Ovary (tissue), 3 donors: ENCODE data around the gene SLMAP.

Source experiments
- CTCF ChIP-seq, 3 donors: fragments of 450-650 bp in 2 of 3; fragments of 200-600 bp in 1 of 3; IDR thresholded peaks; one replicate each; pipeline versions ENCODE4 v1.5.1 to v1.8.0; 2016 to 2022; ENCODE audit warnings: antibody characterized with exemption in 3 of 3, mild to moderate bottlenecking in 1 of 3
- POLR2A ChIP-seq: fragments of 450-650 bp; IDR thresholded peaks from one replicate; pipeline ENCODE4 v1.6.1; 2017; ENCODE audit warnings: antibody characterized with exemption, mild to moderate bottlenecking, moderate library complexity
- donor health status: DM: no; HTN: no; CAD: no.

DNA sequence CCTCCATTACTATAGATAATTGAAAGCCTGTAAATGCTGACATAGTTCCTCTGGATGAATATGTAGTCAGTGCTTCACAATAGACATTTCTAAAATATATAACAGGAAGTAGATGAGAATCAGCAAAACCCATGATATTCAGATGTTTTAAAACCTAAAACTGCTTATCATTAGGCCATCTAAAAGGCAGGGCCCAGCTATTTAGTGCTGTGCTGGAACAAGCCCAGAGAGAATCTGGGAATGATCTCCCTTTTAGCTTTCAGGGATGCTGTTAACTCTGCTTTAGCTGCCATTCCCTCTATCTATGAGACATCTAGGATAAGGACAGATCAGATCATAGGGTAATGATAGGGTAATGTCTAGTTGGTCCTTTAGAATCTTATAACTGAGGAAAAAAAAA, 106.8 kb downstream of the SLMAP start:
- TF ChIP-seq POLR2A = no peak
- no peak for TF ChIP-seq CTCF (IDR thresholded peaks at IDR 0.05)
